ENCODE results near the gene ARMH1. TPM values are rescaled to one million over a fixed set of nuclear protein-coding genes. Genes with fewer than 3 reads are reported as not detected.

Gene ARMH1
- total and polyA plus RNA-seq, 3 donors from 2014 or later: 17.4 to 42.9 (median 29.7) TPM

DNA sequence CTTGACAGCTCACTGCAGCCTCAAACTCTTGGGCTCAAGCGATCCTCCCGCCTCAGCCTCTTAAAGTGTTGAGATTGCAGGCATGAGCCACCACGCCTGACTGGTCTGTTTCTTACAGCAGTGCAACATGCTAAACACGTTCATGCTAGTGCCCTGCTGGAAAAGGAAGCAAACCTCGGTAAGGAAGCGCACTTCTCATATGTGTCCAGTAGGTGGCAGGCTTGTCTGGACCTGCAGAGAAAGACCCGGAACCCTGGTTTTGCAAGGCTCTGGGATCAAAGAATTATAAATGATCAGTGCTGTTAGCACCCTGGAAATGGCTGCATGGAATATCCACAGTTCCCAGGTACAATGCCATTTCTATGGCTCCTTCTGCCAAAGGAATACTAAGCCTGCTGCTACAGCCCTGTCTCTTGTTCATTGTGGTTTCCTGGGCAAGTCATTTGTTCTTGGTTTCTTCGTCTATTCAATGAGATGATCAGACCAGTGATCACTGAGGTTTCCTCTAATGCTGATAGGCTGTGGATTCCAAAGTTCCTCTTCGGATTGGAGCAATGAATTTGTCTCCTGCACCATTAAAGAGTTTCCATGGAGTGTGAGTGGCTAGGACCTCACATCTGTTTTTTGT is 40.5 kb downstream of the ARMH1 start:
- Histone ChIP-seq H3K9me3 (no peaks in the 10 kb centered on the region), H3K36me3 (ENCODE audit: low read depth, missing control alignments) (no peaks in the 10 kb centered on the region), H3K4me3 (no peak overlapping the region), H3K27ac (no peak overlapping the region), H3K4me1 (no peaks in the 10 kb centered on the region), H3K27me3 (no peaks in the 10 kb centered on the region)
- peak; percentile 71 for DNase-seq
- TF ChIP-seq, protein P1, sequence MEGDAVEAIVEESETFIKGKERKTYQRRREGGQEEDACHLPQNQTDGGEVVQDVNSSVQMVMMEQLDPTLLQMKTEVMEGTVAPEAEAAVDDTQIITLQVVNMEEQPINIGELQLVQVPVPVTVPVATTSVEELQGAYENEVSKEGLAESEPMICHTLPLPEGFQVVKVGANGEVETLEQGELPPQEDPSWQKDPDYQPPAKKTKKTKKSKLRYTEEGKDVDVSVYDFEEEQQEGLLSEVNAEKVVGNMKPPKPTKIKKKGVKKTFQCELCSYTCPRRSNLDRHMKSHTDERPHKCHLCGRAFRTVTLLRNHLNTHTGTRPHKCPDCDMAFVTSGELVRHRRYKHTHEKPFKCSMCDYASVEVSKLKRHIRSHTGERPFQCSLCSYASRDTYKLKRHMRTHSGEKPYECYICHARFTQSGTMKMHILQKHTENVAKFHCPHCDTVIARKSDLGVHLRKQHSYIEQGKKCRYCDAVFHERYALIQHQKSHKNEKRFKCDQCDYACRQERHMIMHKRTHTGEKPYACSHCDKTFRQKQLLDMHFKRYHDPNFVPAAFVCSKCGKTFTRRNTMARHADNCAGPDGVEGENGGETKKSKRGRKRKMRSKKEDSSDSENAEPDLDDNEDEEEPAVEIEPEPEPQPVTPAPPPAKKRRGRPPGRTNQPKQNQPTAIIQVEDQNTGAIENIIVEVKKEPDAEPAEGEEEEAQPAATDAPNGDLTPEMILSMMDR (IDR thresholded peaks at IDR 0.05): peak; percentile 58 to 90 (median 78)
- no peak for TF ChIP-seq POLR2A (IDR thresholded peaks at IDR 0.05)
- intact Hi-C loops (cut with DNase I; ENCODE audit: low total_unique reads): no loop called here
- 27 to 33% methylated on average over 9 of the region's 9 CpGs for WGBS, 2 donors

GRCh38 chr1:44717156-44717555 is 42.6 kb downstream of the ARMH1 start:
- Histone ChIP-seq H3K4me1 (no peaks in the 10 kb centered on the region), H3K27ac (no peak overlapping the region), H3K36me3 (ENCODE audit: low read depth, missing control alignments) (no peaks in the 10 kb centered on the region), H3K9me3 (no peaks in the 10 kb centered on the region), H3K27me3 (no peaks in the 10 kb centered on the region), H3K4me3 (no peak overlapping the region)
- no peak for DNase-seq
- 85 to 94% methylated on average over 4 of the region's 4 CpGs for WGBS, 2 donors
- intact Hi-C loops (cut with DNase I; ENCODE audit: low total_unique reads): no loop called here
- TF ChIP-seq, protein P1 (IDR thresholded peaks at IDR 0.05): no peak
- TF ChIP-seq POLR2A (IDR thresholded peaks at IDR 0.05): no peak

- no peak for TF ChIP-seq POLR2A (IDR thresholded peaks at IDR 0.05)
- TF ChIP-seq, protein P1 (IDR thresholded peaks at IDR 0.05): no peak
- intact Hi-C loops (cut with DNase I; ENCODE audit: low total_unique reads): no loop called here
- no peaks in the 10 kb centered on the region for H3K27me3 ChIP-seq
- no peaks in the 10 kb centered on the region for H3K36me3 ChIP-seq (ENCODE audit: low read depth, missing control alignments)
- no peaks in the 10 kb centered on the region for H3K9me3 ChIP-seq
- no peak overlapping the region for H3K27ac ChIP-seq
- H3K4me1 ChIP-seq: no peaks in the 10 kb centered on the region
- H3K4me3 ChIP-seq: no peak overlapping the region
- WGBS, 2 donors: 64 to 68% methylated on average over 1 of the region's 1 CpG
- no peak for DNase-seq
Observed at GRCh38 chr1:44717653-44718052, 43.1 kb downstream of the ARMH1 start.

GRCh38 chr1:44718091-44718490 is 43.6 kb downstream of the ARMH1 start:
- Histone ChIP-seq H3K27ac (no peak overlapping the region), H3K4me1 (no peaks in the 10 kb centered on the region), H3K4me3 (no peak overlapping the region), H3K36me3 (ENCODE audit: low read depth, missing control alignments) (no peaks in the 10 kb centered on the region), H3K9me3 (no peaks in the 10 kb centered on the region), H3K27me3 (no peaks in the 10 kb centered on the region)
- no peak for DNase-seq
- TF ChIP-seq, protein P1 (IDR thresholded peaks at IDR 0.05): no peak
- no peak for TF ChIP-seq POLR2A (IDR thresholded peaks at IDR 0.05)
- WGBS, 2 donors: 94 to 95% methylated on average over 4 to 6 of the region's 6 CpGs
- intact Hi-C loops (cut with DNase I; ENCODE audit: low total_unique reads): no loop called here

GRCh38 chr1:44719318-44719717 is 44.8 kb downstream of the ARMH1 start:
- H3K36me3 ChIP-seq (ENCODE audit: low read depth, missing control alignments): no peaks in the 10 kb centered on the region
- intact Hi-C loops (cut with DNase I; ENCODE audit: low total_unique reads): no loop called here
- H3K4me1 ChIP-seq: no peaks in the 10 kb centered on the region
- no peak for TF ChIP-seq POLR2A (IDR thresholded peaks at IDR 0.05)
- TF ChIP-seq, protein P1 (IDR thresholded peaks at IDR 0.05): no peak
- H3K4me3 ChIP-seq: no peak overlapping the region
- H3K9me3 ChIP-seq: no peaks in the 10 kb centered on the region
- DNase-seq: no peak
- 75 to 85% methylated on average over 5 of the region's 5 CpGs for WGBS, 2 donors
- no peak overlapping the region for H3K27ac ChIP-seq
- H3K27me3 ChIP-seq: no peaks in the 10 kb centered on the region

Measured in testis (tissue), 3 donors.